C4-2B (cell line): Measurements from ENCODE around the gene L1TD1.

Source experiments
- H3K27ac ChIP-seq: fragments of 450-650 bp; 2 replicates; pipeline ENCODE4 v1.5.1; 2017
- ZFX ChIP-seq: fragments of 450-650 bp; IDR thresholded peaks from 2 replicates; pipeline ENCODE4 v1.6.1; 2017
- TF ChIP-seq, protein P1 (sequence below): fragments of 450-650 bp; conservative IDR thresholded peaks from 2 replicates; pipeline ENCODE4 v1.5.1; 2017; ENCODE audit warnings: mild to moderate bottlenecking

Gene L1TD1

DNA sequence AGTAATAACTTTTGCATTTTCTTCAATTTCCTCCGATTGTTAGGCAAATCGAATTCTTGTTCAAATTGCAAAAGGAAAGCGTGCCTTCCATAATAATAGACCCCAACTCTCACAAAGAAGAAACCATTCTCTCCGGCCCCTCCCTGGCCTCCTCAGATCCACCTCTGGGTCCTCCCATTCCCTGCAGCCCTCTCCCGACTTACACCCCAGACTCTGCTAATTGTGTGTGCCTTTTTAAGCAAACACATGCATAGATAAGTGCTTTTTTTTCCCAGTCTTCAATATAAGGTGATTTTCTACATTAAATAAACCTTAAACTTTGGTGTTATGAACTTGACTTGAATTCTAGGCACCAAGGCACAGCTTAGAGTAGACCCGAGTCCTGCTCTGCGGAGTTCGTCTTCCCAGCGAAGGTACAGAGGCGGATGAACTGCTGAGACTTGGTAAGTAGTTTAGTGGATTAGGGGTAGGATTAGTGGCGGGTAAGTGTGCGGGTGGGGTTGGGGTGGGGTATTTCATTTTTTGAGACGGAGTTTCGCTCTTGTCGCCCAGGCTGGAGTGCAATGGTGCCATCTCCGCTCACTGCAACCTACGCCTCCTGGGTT lies 1.5 kb downstream of the L1TD1 start:
- no peak overlapping the region for H3K27ac ChIP-seq
- no peak for TF ChIP-seq ZFX
- TF ChIP-seq, protein P1, sequence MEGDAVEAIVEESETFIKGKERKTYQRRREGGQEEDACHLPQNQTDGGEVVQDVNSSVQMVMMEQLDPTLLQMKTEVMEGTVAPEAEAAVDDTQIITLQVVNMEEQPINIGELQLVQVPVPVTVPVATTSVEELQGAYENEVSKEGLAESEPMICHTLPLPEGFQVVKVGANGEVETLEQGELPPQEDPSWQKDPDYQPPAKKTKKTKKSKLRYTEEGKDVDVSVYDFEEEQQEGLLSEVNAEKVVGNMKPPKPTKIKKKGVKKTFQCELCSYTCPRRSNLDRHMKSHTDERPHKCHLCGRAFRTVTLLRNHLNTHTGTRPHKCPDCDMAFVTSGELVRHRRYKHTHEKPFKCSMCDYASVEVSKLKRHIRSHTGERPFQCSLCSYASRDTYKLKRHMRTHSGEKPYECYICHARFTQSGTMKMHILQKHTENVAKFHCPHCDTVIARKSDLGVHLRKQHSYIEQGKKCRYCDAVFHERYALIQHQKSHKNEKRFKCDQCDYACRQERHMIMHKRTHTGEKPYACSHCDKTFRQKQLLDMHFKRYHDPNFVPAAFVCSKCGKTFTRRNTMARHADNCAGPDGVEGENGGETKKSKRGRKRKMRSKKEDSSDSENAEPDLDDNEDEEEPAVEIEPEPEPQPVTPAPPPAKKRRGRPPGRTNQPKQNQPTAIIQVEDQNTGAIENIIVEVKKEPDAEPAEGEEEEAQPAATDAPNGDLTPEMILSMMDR: no peak

DNA sequence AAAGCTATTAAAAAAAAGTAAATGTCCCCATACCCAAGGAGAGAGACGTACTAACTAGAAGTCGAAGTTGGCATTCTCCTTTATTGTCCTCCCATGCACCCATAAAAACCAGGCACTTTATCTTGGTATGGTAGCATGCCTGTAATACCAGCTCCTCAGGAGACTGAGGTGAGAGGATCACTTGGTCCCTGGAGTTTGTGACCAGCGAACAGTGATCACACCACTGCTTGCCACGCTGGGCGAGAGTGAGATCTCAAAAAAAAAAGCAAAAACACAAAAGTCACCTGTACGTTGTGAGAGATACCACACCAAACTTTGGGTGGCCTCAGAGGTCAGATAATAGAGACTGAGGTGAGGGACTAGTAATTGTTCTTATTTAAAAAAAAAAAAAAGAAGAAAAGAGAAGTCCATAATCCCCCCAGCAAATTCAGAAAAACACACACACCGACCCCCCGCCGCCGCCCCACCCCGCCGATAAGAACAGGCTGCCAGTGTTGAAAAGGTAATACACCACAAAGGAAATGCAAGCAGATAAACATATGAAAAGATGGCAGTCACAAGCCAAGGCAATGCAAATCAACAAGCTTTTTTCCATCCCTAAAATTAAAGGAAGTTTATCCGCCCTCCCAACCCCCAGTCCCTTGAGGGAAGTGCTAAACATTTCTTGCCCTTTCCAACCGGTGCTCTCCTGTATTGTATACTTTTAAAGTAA lies 3.6 kb downstream of the L1TD1 start:
- no peak overlapping the region for H3K27ac ChIP-seq
- TF ChIP-seq, protein P1: no peak
- TF ChIP-seq ZFX: no peak

DNA sequence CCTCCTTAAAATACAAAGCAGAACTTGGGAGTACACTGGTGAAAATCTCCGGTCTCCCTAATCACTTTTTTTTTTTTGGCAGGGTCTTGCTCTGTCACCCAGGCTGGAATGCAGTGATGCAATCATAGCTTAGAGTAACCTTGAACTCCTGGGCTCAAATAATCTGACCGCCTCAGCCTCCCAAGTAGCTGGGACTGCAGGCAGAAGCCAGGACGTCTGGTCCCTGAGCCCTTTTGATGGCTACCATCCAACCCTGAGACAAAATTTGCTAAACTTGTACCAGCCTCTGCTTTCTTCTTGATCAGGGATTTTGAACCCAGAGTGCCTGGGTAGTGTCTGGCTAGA lies 4.1 kb downstream of the L1TD1 start:
- TF ChIP-seq ZFX: no peak
- TF ChIP-seq, protein P1: no peak
- no peak overlapping the region for H3K27ac ChIP-seq

DNA sequence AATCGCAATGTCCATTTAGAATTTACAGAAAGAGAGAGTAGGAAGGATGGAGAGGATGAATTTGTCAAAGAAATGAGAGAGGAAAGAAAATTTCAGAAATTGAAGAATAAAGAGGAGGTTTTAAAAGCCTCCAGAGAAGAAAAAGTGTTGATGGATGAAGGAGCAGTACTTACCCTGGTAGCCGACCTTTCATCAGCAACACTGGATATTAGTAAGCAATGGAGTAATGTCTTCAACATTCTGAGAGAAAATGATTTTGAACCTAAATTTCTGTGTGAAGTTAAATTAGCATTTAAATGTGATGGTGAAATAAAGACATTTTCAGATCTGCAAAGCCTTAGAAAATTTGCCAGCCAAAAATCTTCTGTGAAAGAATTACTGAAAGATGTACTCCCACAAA lies 12.5 kb downstream of the L1TD1 start:
- TF ChIP-seq ZFX: no peak
- TF ChIP-seq, protein P1: no peak
- H3K27ac ChIP-seq: no peak overlapping the region

DNA sequence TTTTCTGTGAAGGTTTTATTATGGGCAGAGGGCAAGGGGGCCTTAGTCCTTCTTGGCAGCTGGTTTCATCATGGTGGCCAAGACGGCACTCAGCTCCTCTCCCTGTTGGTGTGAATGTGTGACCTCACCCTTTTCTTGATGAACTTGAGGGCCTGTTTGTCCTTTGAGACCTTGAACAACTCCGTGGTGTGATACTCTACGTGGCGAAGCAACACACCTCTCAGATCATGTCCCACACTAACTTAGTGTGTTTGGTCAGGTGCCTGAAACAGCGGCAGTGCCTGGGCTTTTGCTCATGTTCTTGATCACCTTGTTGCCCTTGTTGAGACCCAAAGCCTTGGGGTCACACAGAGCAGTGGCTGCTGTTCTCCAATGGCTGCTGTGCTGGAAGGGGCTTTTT lies 13.4 kb downstream of the L1TD1 start:
- TF ChIP-seq ZFX: no peak
- TF ChIP-seq, protein P1: no peak
- H3K27ac ChIP-seq: no peak overlapping the region

DNA sequence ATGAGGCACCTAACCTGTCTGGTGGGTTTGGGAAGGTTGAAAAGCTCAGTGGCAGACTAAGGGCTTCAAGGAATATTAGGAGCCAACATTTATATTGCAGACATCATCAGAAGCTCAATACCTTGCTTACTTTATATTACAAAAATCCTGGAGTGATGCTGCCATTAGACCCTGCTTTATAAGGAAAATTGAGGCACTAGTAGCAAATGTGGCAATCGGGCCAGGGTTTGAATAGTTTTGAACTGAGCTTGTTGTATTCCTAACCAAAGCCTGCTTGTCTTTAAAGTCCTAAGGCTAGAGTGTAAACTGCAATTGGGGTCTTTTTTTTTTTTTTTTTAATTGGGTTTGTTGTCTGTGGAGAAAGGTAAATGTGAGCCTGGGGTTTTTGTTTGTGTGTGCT lies 14.3 kb downstream of the L1TD1 start:
- H3K27ac ChIP-seq: no peak overlapping the region
- TF ChIP-seq ZFX: no peak
- TF ChIP-seq, protein P1: no peak

DNA sequence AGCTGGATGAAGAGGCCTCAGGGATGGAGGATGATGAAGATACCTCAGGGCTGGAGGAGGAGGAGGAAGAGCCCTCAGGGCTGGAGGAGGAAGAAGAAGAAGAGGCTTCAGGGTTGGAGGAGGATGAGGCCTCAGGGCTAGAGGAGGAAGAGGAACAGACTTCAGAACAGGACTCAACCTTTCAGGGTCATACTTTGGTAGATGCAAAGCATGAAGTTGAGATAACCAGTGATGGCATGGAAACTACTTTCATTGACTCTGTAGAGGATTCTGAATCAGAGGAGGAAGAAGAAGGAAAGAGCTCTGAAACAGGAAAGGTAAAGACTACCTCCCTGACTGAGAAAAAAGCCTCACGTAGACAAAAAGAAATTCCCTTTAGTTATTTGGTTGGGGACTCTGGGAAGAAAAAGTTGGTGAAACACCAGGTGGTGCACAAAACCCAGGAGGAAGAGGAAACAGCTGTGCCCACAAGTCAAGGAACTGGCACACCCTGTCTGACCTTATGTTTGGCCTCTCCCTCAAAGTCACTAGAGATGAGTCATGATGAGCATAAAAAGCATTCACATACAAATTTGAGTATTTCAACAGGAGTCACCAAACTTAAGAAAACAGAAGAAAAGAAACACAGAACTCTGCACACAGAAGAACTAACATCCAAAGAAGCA lies 15.4 kb downstream of the L1TD1 start:
- TF ChIP-seq, protein P1: no peak
- no peak for TF ChIP-seq ZFX
- H3K27ac ChIP-seq: no peak overlapping the region
